ENCODE measurements around the gene FYB2.

Gene FYB2

DNA sequence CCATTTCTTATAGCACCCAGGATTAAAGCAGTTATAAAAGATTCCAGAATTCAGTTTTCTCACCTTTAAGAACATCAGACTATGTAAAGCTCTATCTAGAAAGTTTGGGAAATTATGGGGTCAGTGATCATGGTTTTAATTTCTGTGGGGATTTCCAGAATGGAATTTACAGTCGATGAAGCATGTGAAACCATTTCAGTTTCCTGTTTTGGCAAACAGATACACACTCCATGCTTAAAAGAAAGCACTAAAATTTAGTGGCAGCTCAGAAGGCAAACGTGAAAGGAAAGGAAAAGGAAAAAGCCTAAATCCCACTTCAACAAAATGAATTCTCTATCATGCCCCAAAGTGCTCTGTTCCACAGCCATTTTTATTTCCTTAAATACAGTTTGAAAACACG lies 60.4 kb downstream of the FYB2 start:
- no peak for DNase-seq

DNA sequence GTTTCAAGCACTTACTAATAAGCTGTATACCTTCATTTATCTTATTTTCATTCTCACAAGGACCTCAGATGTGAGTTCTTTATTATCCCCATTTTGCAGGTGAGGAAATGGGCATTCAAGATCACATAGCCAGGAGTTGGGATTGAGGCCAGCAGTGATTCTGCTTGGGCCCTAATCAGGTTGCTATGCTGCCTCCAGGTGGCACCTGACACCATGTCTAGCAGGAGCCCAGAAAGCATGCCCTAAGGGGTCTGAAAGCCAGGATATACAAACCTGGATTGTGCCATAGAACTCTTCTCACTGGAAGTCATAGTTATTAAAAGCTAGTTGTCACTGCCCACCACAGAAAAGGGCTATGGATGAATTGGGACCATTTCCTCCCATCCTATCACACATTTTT lies 61.1 kb downstream of the FYB2 start:
- DNase-seq: peak in 5 of 42 donors; percentile 0 to 37 (median 12)
- intact Hi-C loops (cut with DNase I): no loop called here

More for the DNA sequence above, 60.4 kb downstream of the FYB2 start:
- intact Hi-C loops (cut with DNase I): no loop called here

DNA sequence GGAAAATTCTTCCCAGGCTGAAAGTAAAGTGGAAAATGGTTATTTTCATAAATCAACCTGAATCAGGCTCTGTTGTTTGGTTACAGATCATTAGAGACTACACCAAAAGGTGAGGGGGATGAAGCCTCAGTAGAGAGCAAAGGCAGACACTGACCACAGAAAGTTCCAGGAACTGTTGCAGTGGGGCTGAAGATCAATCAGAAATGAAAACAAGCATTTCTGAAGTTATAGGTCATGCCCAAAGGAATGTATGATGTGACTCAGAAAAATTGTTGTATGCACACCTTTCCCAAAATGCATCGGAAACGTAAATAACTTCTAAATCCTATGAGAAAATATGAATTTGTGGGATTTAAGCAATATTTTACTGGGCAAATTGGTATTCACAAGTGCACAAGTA lies 63.3 kb downstream of the FYB2 start:
- intact Hi-C loops (cut with DNase I): no loop called here
- no peak for DNase-seq

DNA sequence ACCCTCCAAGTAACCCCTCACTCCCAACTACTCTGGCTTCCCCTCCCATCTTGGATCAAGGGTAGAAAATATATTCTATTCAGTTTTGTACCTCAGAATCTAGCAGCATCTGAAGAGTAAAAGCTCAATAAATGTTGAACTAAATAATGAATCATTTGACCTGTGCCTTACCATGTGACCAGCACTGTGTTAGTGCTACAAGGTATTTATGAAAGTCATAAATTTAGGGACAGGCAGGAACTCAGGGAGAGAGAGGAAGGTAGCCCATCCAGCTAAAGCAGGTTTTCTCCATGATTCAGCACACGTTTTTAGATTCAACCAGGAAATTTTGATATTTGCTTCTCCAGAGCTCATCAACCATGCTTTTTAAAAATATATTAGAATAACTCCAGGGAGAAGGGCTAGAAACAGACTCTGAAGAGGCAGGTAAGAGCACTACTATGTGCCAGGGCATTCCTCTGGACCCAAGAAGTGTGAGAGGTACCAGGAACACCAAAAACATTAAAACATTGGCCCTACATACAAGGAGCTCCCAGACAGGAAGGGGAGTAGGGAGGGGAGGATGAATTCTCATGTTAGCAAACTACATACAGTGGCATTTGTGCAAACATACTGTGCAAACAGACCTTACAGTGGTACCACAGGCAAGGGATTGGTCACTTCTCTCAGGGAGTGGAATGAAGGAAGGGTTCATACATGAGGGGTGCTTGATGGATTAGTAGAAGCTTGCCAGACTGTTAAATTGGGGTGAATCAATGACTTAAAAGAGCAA lies 64.3 kb downstream of the FYB2 start:
- intact Hi-C loops (cut with DNase I): no loop called here
- no peak for DNase-seq

- DNase-seq: no peak
- intact Hi-C loops (cut with DNase I): no loop called here
Observed at GRCh38 chr1:56745231-56745630, 74.0 kb downstream of the FYB2 start.

- no peak for DNase-seq
- intact Hi-C loops (cut with DNase I): no loop called here
Observed at GRCh38 chr1:56728964-56729363, 90.2 kb downstream of the FYB2 start.

DNA sequence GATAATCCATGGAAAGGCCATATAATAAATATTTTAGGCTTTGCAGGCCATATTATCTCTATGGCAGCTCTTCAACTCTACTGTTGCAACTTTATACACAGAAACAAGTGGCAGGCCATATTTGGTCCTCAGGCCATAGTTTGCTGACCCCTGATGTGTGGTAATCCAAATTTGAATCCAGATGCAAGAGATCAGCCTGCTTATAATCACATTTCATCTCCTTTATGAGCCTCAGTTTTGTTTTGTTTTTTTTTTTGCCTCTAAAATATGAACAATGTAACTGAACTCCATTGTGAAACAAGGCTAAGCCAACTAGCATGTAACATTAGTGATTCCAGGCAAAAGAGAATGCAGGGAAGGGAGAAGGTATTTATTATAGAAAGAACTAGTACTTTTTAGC lies 92.5 kb downstream of the FYB2 start:
- no peak for DNase-seq
- intact Hi-C loops (cut with DNase I): no loop called here

DNA sequence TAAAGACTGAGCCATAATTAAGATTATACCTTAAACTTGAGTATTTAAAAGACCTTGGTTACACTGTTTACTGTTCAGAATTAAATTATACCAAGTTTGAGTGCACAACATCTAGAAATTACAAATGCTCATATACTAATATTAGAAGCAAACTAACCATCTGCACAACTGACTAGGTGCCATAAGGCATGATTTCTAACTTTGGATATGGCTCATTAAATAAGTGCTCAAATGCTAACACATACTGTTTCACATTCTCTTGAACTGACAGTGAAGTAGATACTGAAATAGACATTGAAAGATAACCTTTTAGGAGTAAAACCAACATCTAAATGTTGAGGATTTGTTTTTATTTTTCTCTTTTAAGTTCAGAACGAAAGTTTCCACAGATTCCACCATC lies 100.0 kb downstream of the FYB2 start:
- no peak for DNase-seq
- intact Hi-C loops (cut with DNase I): no loop called here

DNA sequence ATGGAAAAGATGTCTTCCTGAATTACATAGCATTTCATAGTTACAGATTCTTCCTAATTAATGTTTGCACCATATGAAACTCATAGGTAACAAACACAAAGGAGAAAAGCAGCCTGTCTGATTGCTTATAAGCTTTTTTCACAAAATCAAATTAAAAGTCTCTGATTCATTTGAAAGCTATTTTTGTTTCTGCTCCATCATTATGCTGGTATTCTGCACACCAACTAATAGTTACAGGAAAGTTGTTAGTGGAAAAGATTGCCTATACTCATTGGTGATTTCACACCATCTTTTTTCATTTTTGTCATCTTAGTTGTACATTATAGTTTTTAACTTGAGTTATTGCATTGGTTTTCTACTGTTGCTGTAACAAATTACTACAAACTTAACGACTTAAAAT lies 104.0 kb downstream of the FYB2 start:
- no peak for DNase-seq
- intact Hi-C loops (cut with DNase I): no loop called here

DNA sequence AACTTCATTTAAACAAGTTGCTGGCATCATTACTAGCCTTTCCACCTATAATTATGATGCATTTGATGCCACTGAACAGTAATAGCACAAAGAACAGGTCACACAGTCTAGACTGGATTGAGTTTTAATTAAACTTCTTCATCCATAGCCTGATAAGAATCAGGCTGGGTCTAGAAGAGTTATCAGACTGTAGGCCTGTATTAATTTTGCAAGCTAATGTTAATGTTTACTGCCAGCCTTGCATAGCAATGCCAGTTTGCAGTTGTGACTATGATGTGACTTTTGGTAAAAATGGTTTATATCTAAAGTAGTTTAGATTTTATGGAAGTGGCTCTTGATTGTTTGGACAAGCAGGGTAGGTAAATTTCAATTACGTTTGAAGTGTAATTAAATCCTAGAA lies 106.1 kb downstream of the FYB2 start:
- intact Hi-C loops (cut with DNase I): no loop called here
- DNase-seq: no peak

- no peak for DNase-seq
- intact Hi-C loops (cut with DNase I): no loop called here
Observed at GRCh38 chr1:56712150-56712549, 107.1 kb downstream of the FYB2 start.

GRCh38 chr1:56710646-56711045 lies 108.6 kb downstream of the FYB2 start:
- intact Hi-C loops (cut with DNase I): no loop called here
- DNase-seq: no peak

GRCh38 chr1:56709995-56710394 lies 109.2 kb downstream of the FYB2 start:
- no peak for DNase-seq
- intact Hi-C loops (cut with DNase I): no loop called here

DNA sequence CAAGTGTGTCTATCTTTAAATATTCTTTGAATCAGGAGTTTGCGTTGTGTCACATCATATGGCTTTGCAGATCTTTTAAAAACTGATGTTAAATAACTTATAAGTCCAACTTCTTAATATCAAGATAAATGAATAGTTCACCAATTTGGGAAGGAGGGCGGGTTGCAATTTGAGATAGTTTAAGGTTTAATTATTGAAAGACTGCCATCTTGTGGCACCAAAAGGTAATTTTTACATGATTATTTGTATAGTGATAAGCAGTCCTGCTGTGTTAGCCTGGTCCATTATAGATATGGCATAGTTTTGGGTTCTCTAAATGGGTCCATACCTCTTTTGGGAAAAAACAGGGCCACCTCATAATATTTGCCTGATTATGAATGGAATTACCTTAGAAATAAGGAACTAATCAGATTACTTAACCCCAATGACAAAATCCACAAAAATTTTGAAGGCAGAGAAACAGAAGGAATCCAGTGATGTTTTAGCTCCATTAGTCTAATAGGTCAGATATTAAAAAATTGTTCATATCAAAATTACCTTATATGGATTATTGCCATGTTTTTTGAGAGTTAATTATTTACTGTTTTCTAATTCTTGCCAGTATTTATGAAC lies 109.8 kb downstream of the FYB2 start:
- intact Hi-C loops (cut with DNase I): no loop called here
- DNase-seq: peak in 8 of 42 donors; percentile 4 to 50 (median 28)

DNA sequence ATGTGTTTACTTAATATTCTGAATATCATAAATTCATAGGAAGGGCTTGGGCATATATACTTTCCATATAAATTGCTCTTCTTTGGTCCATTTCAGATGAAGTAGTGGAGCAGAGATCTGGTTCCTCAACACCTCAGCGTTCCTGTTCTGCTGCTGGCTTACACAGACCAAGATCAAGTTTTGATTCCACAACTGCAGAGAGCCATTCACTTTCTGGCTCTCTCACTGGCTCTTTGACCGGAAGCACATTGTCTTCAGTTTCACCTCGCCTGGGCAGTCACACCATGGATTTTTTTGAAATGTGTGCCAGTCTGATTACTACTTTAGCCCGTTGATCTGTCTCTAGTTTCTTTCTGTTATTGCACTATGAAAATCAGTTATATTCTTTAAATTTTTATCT lies 111.8 kb downstream of the FYB2 start:
- DNase-seq: no peak
- intact Hi-C loops (cut with DNase I): no loop called here

- no peak for DNase-seq
- intact Hi-C loops (cut with DNase I): no loop called here
Observed at GRCh38 chr1:56703747-56704146, 115.5 kb downstream of the FYB2 start.

GRCh38 chr1:56696663-56697062 lies 122.5 kb downstream of the FYB2 start:
- no peak for DNase-seq
- intact Hi-C loops (cut with DNase I): no loop called here

DNA sequence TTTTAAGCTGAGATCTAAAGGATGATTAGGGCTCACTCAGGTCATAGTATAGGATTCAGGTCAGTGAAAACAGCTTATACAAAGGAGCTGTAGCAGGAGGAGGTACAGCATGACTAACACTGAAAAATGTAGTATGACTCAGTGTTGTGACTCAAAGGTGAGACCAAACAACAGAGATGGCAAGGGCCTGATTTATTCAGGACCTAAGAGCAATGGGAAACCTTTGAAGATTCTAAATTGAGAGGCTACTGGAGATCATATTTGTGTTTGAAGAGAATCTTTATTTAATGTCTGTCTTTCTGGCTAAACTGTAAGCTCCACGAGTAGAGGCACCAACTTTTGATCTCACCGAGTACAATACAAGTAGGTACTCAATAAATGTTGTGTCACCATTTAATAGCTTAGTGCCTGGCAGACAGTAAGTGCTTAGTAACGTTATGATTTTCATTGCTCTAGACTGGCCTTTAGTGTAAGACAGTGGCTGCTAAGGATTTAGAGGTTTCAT lies 130.6 kb downstream of the FYB2 start:
- no peak for DNase-seq
- intact Hi-C loops (cut with DNase I): no loop called here

DNA sequence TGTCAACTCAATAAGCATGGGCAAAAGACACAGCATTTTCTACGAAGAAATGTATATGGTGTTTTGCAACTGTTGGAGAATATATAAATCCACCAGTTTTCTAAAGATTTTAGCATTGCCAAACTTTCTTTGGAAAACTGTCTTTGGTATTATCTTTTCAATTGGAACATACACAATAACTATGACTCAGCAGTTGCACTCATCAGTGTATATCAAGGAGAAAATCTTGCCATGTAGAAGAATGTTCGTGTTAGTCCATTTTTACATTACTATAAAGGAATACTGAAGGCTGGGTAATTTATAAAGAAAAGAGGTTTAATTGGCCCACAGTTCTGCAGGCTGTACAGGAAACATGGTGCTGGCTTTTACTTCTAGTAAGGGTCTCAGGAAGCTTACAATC lies 133.0 kb downstream of the FYB2 start:
- DNase-seq: no peak
- intact Hi-C loops (cut with DNase I): no loop called here

DNA sequence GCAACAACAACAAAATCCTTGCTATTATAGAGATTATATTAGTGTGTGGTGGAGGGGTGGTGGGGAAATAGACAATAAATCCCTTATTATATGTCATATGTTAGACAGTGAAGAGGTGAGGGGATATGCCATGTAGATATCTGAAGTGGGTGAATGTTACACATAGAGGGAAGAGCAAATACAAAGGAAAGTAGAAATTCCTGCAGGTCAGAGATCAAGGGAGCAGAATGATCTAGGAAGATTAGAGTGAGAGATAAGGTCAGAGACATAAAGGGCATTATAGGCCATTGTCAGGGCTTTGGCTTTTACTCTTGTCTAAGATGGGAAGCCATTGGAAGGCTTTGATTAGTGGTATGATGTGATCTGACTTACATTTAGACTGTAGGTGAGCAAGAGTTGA lies 135.6 kb downstream of the FYB2 start:
- intact Hi-C loops (cut with DNase I): no loop called here

GRCh38 chr1:56676571-56677035 lies 142.6 kb downstream of the FYB2 start:
- DNase-seq: no peak
- intact Hi-C loops (cut with DNase I): no loop called here

More for the DNA sequence above, 135.6 kb downstream of the FYB2 start:
- no peak for DNase-seq

Measured in head of caudate nucleus (tissue), 42 donors.